NCI-H2227 treated with DMSO at 0.1 percent for 48 hours (cell line): ENCODE measurements around the gene EXOSC2.

ENCODE experiments used
- DNase-seq: peaks from one replicate; lab custom pipeline; 2025; lab: John Stamatoyannopoulos, UW

The EXOSC2 gene

GRCh38 chr9:130693426-130694191 is at the start of gene EXOSC2:
TSS of gene EXOSC2 (plus strand) at chr9:130693780. CDS start at chr9:130693792, 12 bp downstream.
- peak; percentile 91 for DNase-seq

- DNase-seq: no peak
These were observed 42.4 kb upstream of the EXOSC2 start for GRCh38 chr9:130651221-130651620.

GRCh38 chr9:130651752-130652151 is 41.8 kb upstream of the EXOSC2 start:
- no peak for DNase-seq

- no peak for DNase-seq
These were observed 38.7 kb upstream of the EXOSC2 start for GRCh38 chr9:130654879-130655278.

GRCh38 chr9:130658893-130659698 is 34.5 kb upstream of the EXOSC2 start:
- DNase-seq: no peak

DNA sequence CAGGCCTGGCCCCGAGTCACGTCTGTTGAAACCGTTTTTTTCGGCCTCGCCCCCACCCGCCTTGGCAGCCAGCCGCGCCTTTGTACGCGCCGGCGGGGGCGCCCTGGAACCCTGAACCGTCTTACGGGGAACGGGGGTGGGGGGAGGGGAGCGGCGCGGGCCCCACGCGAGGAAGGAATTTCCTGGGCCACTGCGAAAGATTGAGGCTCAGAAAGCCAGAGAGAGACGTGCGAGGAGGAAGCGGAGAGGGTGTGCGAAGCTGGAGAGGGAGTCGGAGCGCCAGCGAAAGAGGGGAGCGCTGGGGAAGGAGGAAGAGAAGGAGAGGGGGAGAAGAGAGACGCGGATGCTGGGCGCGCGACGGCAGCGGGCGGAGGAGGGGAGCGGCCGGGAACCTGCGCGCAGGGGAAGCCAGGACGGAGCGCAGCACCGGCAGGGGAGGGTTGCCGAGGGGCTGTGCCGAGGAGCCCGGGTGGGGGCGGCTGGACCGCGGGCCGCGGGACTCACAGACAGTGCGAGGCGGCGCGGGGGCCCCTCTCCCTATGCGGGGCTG is 33.8 kb upstream of the EXOSC2 start:
- no peak for DNase-seq

GRCh38 chr9:130660326-130660682 is 33.3 kb upstream of the EXOSC2 start:
- DNase-seq: no peak

- no peak for DNase-seq
These were observed 32.7 kb upstream of the EXOSC2 start for GRCh38 chr9:130660683-130661450.

- no peak for DNase-seq
These were observed 32.0 kb upstream of the EXOSC2 start for GRCh38 chr9:130661451-130662098.

DNA sequence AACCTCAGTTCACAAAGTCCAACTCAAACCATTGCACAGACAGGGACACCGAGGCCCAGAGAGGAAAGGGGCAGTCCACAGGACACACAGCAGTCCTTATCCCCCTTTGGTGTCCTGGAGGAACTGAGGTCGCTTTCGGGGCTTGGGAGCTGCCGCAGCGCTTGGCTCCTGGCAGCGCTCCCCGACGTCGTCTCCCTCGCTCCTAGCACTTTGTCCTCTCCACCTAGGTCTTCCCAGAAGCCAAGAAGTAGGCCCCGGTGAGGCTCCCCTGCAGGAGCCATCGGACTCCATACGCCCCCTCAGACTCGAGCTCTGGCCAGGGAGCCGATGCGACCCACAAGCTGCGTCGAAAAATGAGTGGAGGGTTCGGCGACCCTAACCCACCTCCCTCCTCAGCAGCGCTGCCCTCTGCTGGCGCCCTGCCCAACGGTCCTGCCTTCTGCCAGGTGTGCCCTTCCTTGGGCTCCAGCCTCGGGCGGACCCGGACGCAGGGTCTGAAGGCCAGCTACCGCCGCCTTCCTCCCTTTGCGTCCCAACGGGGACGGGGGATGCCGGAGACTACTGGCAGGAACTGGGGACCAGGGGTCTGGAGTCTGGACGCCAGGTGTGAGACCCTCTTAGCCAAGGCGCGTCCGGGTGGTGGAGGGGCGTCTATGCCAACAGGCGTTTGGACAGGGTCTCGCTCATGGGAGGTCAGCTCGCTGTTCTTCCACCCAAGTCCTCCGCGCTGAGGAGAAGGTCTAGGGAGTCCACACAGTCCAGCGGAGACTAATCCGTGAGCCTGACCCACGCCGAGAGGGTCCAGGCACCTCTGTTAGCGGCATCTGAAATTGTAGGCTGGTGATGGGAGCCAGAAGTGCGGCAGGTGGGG is 31.2 kb upstream of the EXOSC2 start:
- DNase-seq: no peak

GRCh38 chr9:130662970-130663257 is 30.7 kb upstream of the EXOSC2 start:
- no peak for DNase-seq

DNA sequence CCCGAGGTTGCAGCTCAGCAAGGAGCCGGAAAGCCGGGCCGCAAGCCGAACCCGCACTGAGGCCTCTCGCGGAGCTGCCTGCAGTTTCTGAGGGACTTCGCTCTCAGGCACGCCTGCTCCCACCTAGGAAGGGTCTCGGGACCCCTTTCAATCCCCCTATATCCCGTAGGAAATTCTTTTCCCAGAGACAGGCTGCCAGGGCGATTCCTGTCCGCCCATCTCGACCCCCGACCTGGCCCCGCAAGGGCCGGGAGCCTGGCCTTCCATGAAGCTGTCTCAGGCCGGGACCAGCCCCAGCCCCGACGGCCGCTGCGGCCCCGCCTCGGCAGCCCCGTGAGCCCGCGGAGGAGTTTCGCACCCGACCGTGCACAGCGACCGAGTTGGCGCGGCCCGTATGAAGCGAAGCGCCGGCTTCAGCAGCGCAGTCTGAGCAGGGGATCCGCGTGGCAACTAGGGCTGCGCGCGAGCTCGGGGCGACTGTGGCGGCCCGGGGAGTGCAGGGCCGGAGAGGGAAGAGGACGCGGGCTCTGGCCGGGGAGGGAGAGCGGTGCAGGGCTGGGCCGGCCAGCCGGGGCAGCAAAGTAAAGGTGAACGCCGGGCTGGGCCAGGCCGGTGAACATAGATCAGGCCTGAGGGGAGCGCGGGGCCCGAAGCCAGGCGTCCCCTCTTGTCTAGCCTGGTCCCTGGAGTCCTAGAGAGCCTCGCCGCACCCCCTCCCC is 30.2 kb upstream of the EXOSC2 start:
- DNase-seq: no peak

GRCh38 chr9:130663977-130664250 is 29.7 kb upstream of the EXOSC2 start:
- no peak for DNase-seq

DNA sequence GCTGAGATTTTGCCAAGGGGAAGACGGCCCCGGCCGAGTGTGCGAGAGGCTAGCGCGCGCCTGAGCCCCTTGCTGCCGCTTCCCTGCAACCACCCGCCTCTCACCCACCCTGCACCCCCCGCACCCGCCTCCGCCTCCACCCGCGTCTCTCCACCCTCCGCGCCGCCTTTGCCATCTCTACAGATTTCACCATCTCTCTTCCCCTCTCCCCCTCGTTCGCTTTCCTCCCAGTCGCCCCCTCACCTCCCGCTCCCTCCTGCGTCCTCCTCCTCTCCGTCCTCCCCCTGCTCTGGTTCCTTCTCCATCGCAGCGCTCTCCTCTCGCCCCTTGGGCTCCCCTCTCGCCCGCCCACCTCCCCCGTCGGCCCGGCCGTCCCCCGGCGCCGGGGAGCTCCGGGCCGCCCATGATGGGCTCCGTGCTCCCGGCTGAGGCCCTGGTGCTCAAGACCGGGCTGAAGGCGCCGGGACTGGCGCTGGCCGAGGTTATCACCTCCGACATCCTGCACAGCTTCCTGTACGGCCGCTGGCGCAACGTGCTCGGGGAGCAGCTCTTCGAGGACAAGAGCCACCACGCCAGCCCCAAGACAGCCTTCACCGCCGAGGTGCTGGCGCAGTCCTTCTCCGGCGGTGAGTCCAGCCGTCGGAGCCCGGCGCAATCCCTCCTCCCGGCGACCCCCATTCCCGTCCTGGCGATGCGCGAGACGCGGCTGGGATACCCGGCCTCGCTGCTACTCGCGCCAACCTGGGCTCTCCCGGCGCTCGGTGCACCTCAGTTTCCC is 29.1 kb upstream of the EXOSC2 start, which contains the start of gene PRDM12:
PRDM12 (plus strand) TSS at position 344 of the 778 bp plus-strand sequence; CDS start at position 404, 60 bp downstream.
- no peak for DNase-seq

GRCh38 chr9:130665029-130665430 is 28.6 kb upstream of the EXOSC2 start:
- DNase-seq: no peak

- DNase-seq: no peak
These were observed 27.9 kb upstream of the EXOSC2 start for GRCh38 chr9:130665431-130666392.

DNA sequence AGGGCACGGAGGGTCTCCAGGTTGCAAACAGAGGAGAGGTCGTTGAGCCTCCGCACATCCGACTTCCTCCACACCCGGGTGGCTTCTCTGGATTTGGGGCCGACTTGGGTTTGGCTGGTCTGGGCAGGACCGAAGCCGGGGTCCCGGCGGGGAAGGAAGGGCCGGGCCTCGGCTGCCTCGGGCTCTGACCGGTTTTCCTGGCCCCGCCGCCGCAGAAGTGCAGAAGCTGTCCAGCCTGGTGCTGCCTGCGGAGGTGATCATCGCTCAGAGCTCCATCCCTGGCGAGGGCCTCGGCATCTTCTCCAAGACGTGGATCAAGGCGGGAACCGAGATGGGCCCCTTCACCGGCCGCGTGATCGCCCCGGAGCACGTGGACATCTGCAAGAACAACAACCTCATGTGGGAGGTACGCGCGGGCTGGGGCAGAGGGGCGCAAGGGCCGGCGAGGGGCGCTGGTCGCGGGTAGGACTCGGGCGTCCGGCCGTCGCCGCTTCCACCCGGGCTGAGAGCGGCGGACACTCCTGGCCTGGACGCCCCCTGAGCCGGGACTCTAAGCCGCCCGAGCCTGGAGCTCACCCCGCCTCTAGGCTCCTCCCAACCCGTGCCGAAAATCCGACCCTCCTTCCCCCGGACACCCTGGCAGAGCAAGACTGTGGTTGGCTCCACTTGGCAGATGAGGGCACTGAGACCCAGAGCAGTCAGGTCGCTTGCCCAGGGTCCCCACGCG is 27.0 kb upstream of the EXOSC2 start:
- no peak for DNase-seq

- DNase-seq: no peak
These were observed 26.5 kb upstream of the EXOSC2 start for GRCh38 chr9:130667120-130667435.
